Activated T-cell treated with anti-CD3 and anti-CD28 coated beads, Interleukin-2, amount 50 U/mL, for 4 hours (primary cell): ENCODE data around the gene MAGED2. TPM values are rescaled to one million over a fixed set of nuclear protein-coding genes. Genes with fewer than 3 reads are reported as not detected.
"Not testable (repeated sequence)": the region's sequence is repeated elsewhere in the genome, so short reads cannot be mapped to it uniquely, and the experiment has no call there.

Experiments used
- ATAC-seq, 2 donors: fragments of 200-7000 bp; cut with Tn5 transposase; one replicate each; pipeline ENCODE4 v1.10.0; 2021
- DNase-seq: peaks from one replicate; pipeline ENCODE4 v3.0.0-alpha.2; 2020
- H3K27me3 Mint-ChIP-seq: one replicate; pipeline ENCODE4 v1.8.0; 2021; ENCODE audit warnings: low read depth, mixed read lengths
- H3K36me3 Mint-ChIP-seq: one replicate; pipeline ENCODE4 v1.8.0; 2022; ENCODE audit warnings: mixed read lengths; ENCODE audit not compliant: insufficient read depth
- H3K4me1 Mint-ChIP-seq: one replicate; pipeline ENCODE4 v1.8.0; 2021; ENCODE audit warnings: low read depth, mixed read lengths
- H3K4me3 Mint-ChIP-seq: one replicate; pipeline ENCODE4 v1.8.0; 2021; ENCODE audit warnings: mild to moderate bottlenecking, moderate library complexity, mixed read lengths
- H3K9me3 Mint-ChIP-seq: one replicate; pipeline ENCODE4 v1.8.0; 2021; ENCODE audit warnings: mixed read lengths
- total RNA-seq, 3 donors: library from RNA; stranded (reverse); gene quantifications; one replicate each; pipeline ENCODE4 v1.2.1, GENCODE V29; 2021

MAGED2 gene
- total RNA-seq, 3 donors from 2014 or later = 22.1 to 25.0 (median 22.7) TPM

DNA sequence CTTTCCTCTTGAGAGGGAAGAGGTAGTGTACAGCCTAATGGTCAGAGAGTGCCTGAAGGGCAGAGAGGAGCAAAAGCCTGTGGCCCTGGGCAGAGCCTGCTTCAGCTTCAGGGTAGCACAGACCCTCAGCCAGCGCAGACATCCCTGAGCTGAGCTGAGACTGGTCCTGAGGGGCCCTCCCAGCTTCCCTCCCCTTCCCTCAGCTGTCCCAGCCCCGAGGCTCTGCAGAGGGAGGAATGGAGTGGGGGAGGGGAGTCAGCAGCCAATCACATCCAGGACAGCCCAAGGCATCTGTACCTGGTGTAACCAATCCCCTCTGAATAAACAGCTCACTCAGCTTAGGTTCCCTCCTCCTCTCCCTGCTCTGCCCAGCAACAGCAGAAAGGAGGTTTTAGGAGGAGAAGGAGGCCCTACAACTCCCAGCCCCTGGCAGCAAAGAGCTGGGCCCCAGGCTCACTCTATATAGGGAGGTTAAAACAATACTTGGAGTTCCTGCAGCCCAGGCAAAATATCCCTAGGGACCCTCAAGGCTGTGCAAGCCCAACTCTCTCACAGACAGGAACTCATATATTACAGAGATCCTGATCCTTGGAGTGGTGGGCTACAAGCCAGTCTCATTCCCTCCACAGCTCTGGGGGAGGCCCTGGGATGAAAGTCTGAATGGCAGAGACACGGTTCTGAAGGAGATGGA is 33.8 kb downstream of the MAGED2 start:
- DNase-seq, H3K4me1 Mint-ChIP-seq, H3K36me3 Mint-ChIP-seq, H3K4me3 Mint-ChIP-seq, H3K9me3 Mint-ChIP-seq, ATAC-seq, H3K27me3 Mint-ChIP-seq: not testable (repeated sequence)

GRCh38 chrX:54842607-54843006 is 35.1 kb downstream of the MAGED2 start:
- ATAC-seq (no peak), DNase-seq (no peak)
- Mint-ChIP-seq H3K27me3 (peaks cover 7% of the 10 kb centered on the region), H3K4me3 (no peak overlapping the region), H3K4me1 (no peaks in the 10 kb centered on the region), H3K9me3 (no peaks in the 10 kb centered on the region), H3K36me3 (no peaks in the 10 kb centered on the region)

GRCh38 chrX:54843050-54843449 is 35.5 kb downstream of the MAGED2 start:
- H3K4me1 Mint-ChIP-seq = no peaks in the 10 kb centered on the region
- ATAC-seq (no peak), DNase-seq (no peak)
- no peaks in the 10 kb centered on the region for H3K36me3 Mint-ChIP-seq
- H3K9me3 Mint-ChIP-seq = no peaks in the 10 kb centered on the region
- H3K4me3 Mint-ChIP-seq = no peak overlapping the region
- peaks cover 7% of the 10 kb centered on the region for H3K27me3 Mint-ChIP-seq

DNA sequence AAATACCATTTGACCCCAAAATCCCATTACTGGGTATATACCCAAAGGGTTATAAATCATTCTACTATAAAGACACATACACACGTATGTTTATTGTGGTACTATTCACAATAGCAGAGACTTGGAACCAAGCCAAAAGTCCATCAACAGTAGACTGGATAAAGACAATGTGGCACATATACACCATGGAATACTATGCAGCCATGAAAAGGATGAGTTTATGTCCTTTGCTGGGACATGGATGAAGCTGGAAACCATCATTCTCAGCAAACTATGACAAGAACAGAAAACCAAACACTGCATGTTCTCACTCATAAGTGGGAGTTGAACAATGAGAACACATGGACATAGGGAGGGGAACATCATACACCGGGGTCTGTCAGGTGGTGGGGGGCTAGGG is 40.2 kb downstream of the MAGED2 start:
- not testable (repeated sequence) for ATAC-seq, H3K9me3 Mint-ChIP-seq, H3K27me3 Mint-ChIP-seq

GRCh38 chrX:54865208-54865607 is 57.7 kb downstream of the MAGED2 start:
- ATAC-seq (no peak), DNase-seq (no peak)
- peaks cover 4% of the 10 kb centered on the region for H3K27me3 Mint-ChIP-seq
- H3K4me1 Mint-ChIP-seq = no peaks in the 10 kb centered on the region
- H3K36me3 Mint-ChIP-seq = no peaks in the 10 kb centered on the region
- peaks cover 9% of the 10 kb centered on the region for H3K9me3 Mint-ChIP-seq
- no peak overlapping the region for H3K4me3 Mint-ChIP-seq

More for the DNA sequence above, 40.2 kb downstream of the MAGED2 start:
- DNase-seq, H3K4me1 Mint-ChIP-seq, H3K36me3 Mint-ChIP-seq, H3K4me3 Mint-ChIP-seq: not testable (repeated sequence)

Other genes with a start within 250 kb of the MAGED2 start
- gene ITIH6, start 9.5 kb upstream of the MAGED2 start, total RNA-seq = not detected
- 1 to 10 TPM; 1.0 to 2.8 (median 2.6) TPM for gene TRO, start 113.1 kb downstream of the MAGED2 start, total RNA-seq
- gene PFKFB1, start 186.4 kb downstream of the MAGED2 start, total RNA-seq = under 1 TPM; 0.29 to 0.68 (median 0.51) TPM
- 10 to 100 TPM; 35.1 to 40.5 (median 36.4) TPM for gene APEX2, start 192.6 kb downstream of the MAGED2 start, total RNA-seq
- gene ALAS2, start 223.2 kb downstream of the MAGED2 start, total RNA-seq = not detected